GM04504 (cell line): ENCODE measurements around the gene HYCC1.
A peak's percentile ranks its signal among the peaks of the same experiment; 100 is the strongest.
"Not testable (repeated sequence)": the region's sequence is repeated elsewhere in the genome, so short reads cannot be mapped to it uniquely, and the experiment has no call there.

ENCODE experiments used
- DNase-seq: peaks from one replicate; pipeline ENCODE4 v3.0.0-alpha.2; 2012; ENCODE audit warnings: low read depth

HYCC1 gene

GRCh38 chr7:22983257-22983855 lies 30.6 kb downstream of the HYCC1 start:
- no peak for DNase-seq

- peak; percentile 66 for DNase-seq
Measured at GRCh38 chr7:22980422-22980821, 33.5 kb downstream of the HYCC1 start.

GRCh38 chr7:22979861-22980260 lies 34.1 kb downstream of the HYCC1 start:
- DNase-seq = no peak

- DNase-seq = no peak
Measured at GRCh38 chr7:22979251-22979650, 34.7 kb downstream of the HYCC1 start.

GRCh38 chr7:22974636-22975035 lies 39.3 kb downstream of the HYCC1 start:
- DNase-seq = not testable (repeated sequence)

GRCh38 chr7:22972207-22972606 lies 41.7 kb downstream of the HYCC1 start:
- no peak for DNase-seq

- no peak for DNase-seq
Measured at GRCh38 chr7:22969010-22969431, 44.9 kb downstream of the HYCC1 start.
